Esophagus mucosa (tissue), 1 donor: ENCODE data around the gene CHP2. TPM values are rescaled to one million over a fixed set of nuclear protein-coding genes. Genes with fewer than 3 reads are reported as not detected.
A peak's percentile ranks its signal among the peaks of the same experiment; 100 is the strongest.
"Not testable (repeated sequence)": the region's sequence is repeated elsewhere in the genome, so short reads cannot be mapped to it uniquely, and the experiment has no call there.

Experiments used
- ATAC-seq: fragments of 200-7000 bp; cut with Tn5 transposase; one replicate; pipeline ENCODE4 v1.9.1; 2020
- total RNA-seq: library from RNA; stranded (reverse); gene quantifications from one replicate; pipeline ENCODE4 v1.2.4, GENCODE V29; 2023
- donor health status: DM: yes; HTN: yes; CAD: no.

The CHP2 gene
- 0.08 TPM for total RNA-seq

DNA sequence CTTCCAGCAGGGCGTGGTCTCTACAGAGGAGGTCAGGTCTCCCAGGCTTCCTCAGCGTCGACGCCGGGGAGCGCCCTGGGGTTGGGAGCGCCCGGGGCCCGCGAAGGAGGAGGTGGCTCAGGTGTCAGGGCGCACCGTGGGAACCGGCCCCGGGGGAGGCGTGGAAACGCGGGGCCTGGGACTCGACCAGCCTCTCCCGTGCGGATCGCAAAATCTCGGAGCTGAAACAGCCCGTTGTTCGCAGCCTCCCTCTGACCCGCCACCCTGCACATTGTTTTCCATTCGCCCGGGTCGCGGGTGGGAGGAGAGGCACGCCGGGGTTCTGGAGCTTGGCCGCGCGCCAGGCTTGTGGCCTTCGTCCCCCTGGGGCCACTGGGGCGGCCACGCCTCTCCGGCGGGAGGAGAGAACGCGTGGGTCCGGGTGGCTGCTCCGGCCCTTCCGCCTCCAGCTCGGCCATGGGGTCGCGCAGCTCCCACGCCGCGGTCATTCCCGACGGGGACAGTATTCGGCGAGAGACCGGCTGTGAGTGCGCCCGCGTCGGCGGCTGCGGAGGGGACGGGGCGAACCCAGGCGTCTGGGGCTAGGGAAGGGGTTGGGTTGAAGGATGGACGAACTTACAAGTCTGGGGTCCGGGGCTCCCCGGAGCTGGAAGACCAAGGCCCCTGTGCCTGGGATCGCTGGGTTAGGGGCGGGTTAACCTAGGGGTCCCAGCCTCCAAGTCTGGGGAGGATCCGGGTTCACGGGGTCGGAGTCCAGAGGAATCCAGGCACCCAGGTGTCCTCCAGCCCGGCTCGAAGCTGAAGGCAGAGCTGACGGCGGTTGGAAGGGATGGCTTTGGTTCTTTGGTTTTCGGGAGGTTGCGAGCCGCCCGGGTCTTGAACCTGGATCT is at the start of gene CHP2:
TSS of gene CHP2 (plus strand) at position 433 of the 890 bp plus-strand sequence. CDS start at position 457, 24 bp downstream.
- ATAC-seq, result peak; percentile 69

GRCh38 chr16:23705517-23705902 is 49.3 kb upstream of the CHP2 start:
- no peak for ATAC-seq

DNA sequence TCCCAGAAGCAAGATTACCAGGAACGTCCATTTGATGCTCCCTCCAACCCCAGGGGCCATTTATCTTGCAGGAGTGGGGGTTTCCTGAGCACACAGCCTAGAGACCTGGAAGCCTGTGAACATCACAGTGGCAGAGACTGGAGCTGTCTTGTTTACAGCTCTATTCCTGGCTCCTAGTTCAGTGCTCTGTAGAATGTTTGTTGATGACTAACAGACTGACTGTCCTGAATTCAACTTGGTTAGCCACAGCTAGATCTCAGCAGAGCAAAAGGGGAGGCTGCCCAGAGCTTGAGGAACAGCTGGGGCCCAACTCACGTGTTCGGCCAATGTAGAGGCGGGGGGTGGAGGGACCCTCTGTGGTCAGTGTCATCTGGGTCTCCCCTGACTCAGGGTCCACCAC is 48.4 kb upstream of the CHP2 start:
- ATAC-seq, result no peak

- ATAC-seq, result no peak
These were observed 45.3 kb upstream of the CHP2 start for GRCh38 chr16:23709536-23709935.

DNA sequence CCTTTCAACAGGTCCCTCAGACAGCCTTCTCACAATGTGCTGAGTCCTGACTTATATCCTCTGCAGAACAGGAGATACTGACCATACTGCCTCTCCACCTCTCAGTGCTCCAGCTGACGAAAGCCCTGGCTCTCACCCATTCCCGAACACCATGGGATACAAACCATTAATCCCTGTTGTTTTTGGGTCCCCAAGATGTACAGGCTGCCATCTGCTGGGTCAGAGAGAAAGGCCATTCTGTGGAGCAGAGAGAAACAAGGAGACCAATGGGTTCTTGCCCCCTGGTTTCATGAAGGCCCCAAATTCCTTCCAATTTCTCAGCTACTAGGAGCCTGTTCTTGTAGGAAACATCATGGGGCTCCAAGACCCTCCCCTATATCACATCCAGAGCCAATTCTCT is 44.8 kb upstream of the CHP2 start:
- no peak for ATAC-seq

DNA sequence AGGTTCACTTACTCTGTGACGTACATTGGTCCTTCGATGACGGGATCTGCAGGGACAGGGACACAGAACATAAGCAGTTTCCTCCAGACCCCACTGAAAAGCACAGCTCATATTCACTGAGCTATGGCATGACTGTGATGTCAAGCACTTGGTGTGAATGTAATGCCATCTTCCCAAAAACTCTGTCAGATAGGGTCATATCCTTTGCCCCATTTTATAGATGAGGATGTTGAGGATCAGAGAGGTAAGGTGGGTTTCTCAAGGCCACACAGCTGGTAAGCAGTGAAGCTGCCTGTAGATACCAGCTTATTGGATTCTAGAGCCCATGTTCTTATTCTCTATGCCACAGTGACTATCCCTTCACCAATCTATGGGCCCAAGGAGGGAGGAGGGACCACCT is 44.3 kb upstream of the CHP2 start:
- no peak for ATAC-seq

DNA sequence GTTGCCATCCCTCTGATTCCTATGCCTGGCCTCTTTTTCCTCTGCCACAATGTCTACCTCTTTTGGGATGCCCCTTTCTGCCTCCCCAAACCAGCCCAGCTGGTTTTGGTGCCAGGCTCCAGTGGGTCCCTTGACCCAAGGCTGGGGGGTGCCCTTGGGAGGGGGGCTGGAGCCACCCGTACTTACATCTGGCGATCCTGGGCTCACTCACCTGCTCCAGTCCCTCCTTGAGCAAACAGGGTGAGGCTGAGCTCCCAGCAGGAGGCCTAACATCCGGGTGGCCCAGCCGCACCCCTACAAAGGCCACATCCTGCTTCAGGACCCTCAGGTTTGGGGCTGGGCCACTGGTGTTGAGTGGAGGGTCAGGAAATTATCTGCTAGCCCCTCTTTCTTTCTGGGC is 43.0 kb upstream of the CHP2 start:
- ATAC-seq, result peak; percentile 38

DNA sequence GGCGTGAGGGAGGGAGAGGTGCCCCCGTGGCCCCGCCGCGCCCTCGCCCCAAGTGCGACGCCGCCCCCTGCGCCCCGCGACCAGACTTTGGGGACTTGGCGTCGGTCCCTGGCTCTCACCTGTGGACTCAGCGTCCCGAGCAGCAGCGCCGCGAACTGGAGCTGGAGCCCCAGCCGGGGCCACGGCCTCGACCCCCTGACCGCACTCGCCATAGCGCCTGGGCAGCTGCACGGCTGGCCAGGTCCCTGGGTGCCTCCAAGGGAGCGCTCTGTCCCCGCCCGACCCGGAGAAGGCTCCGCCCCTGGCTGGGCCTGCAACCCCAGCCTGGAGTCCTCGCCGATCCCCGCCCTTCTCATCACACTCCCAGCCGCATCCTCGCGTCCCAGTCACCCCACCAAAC is 41.9 kb upstream of the CHP2 start, which contains the start of gene ERN2:
TSS of gene ERN2 (minus strand) at position 247 of the 400 bp plus-strand sequence. CDS start at position 212, 35 bp downstream.
- peak; percentile 54 for ATAC-seq

- no peak for ATAC-seq
These were observed 38.3 kb upstream of the CHP2 start for GRCh38 chr16:23716484-23716883.

DNA sequence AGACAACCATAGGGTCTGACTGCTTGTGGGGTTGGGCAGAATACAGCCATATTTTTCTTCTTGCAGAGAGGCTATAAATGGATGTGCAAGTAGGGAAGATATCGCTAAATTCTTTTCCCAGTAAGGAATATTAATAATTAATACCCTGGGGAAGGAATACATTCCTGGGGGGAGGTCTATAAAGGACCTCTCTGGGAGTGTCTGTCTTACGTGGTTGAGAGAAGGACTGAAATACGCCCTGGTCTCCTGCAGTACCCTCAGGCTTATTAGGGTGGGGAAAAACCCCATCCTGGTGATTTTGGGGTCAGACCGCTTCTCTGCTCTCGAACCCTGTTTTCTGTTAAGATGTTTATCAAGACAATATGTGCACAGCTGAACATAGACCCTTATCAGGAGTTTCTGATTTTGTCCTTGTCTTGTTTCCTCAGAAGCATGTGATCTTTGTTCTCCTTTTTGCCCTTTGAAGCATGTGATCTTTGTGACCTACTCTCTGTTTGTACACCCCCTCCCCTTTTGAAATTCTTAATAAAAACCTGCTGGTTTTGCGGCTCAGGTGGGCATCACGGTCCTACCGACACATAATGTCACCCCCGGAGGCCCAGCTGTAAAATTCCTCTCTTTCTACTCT is 32.1 kb upstream of the CHP2 start:
- not testable (repeated sequence) for ATAC-seq

DNA sequence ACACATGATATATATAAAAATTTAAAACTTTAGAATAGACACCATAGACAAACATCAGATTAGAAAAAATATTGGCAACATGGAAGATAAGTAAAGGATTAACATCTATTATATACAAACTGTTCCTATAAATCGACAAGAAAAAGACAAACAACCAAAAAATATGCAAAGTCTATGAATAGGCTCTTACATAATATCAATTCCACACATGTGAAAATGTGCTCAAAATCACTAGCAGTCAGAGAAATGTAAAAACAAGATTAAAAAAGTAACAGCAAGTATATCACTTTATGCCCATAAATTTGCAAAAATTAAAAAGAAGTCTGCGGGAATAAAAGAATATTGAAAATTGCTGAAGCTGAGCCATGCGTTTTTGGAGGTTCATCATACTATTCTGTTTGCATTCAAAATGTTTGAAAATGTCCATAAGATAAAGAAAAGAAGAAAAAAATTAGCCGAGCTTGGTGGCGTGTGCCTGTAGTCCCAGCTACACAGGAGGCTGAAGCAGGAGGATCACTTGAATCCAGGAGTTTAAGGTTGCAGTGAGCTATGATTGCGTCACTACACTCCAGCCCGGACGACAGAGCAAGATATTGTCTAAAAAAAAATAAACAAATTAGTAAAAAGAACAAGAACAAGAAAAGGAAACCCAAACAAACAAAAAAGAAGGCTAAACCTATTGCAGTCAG is 30.6 kb upstream of the CHP2 start:
- no peak for ATAC-seq

GRCh38 chr16:23724785-23725131 is 30.1 kb upstream of the CHP2 start:
- no peak for ATAC-seq

DNA sequence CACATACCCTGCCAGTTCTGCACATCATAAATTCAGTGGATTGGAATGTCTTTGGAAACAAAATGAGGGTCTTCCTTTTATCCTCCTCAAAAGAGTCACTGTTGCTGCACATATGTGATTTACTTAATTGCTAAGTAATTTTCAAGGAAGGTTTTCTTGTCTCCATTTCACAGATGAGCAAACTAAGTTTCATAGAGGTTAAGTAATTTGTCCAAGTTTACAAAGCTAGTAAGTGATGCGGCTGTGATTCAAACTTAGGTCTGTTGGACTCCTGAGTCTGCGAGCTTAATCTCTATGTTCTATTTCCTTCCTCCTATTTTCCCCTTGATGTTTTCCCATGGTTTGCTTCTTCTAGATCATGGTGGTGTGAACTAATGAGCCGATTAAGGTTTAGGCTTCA is 28.1 kb upstream of the CHP2 start:
- no peak for ATAC-seq

DNA sequence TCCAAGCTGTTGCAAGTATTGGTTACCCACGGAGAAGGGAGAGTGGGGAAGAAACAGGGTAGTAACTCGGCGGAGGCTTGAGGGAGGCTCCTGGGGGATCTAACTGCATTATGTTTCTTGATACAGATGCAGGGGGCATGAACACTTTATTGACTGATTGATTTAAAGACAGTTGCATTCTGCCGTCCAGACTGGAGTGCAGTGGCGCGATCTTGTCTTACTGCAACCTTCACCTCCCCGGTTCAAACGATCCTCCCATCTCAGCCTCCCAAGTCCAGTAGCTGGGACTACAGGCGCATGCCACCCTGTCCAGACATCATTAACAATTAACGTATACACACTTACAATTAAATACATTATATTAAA is 26.7 kb upstream of the CHP2 start:
- no peak for ATAC-seq

DNA sequence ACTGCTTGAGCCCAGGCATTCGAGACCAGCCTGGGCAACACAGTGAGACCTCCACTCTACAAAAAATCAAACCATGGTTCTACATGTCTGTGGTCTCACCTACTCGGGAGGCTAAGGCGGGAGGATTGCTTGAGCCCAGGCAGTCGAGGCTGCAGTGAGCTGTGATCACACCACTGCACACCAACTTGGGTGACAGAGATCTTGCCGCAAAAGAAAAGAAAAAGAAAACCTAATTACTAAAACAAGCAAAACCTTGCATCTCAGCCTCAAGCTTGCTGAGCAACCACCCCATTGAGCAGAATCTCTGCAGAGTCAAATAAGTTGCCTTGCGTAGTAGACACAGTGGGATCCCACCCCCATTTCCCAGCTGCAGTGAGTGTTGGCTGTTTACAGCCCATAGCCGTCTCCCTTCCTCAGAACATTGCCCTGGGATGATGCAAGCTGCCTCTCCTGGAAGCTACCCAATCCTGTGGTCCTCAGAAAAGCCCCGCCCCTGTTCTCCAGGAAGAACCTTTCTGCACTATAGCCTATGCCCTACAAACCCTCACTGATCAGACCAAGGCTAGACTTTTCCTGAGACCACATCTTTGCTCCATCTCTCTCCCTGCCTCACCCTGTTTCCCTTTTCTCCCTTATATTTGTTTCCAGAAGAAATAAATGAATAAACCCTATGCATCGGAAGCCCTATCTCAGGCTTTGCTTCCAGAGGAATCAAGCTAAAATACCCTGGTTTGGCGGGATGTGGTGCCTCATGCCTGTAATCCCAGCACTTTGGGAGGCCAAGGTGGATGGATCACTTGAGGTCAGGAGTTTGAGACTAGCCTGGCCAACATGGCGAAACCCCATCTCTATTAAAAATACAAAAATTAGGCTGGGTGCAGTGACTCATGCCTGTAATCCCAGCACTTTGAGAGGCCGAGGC is 25.1 kb upstream of the CHP2 start:
- peak; percentile 23 for ATAC-seq

- ATAC-seq, result no peak
These were observed 20.5 kb upstream of the CHP2 start for GRCh38 chr16:23734176-23734893.

DNA sequence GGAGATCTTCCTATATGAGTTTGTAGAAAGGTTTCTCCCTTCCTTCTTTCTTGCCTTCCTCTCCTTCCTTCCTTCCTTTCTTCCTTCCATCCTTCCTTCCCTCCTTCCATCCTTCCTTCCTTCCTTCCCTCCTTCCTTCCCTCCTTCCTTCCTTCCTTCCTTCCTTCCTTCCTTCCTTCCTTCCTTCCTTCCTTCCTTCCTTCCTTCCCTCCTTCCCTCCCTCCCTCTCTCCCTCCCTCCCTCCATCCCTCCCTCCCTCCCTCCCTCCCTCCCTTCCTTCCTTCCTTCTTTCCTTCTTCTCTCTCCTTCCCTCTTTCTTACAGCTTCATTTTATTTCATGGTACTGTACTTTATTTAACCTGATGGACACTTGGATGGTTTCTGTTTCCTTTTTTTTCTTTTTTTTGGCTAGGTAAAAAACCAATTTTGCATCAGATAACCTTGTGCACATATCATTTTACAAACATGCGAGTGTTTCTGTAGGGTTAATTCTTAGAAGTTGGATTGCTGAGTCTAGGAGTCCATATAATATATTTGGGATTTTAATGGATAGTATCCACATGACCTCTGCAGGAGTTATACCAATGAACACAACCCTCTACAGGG is 17.3 kb upstream of the CHP2 start:
- not testable (repeated sequence) for ATAC-seq

GRCh38 chr16:23739516-23739915 is 15.3 kb upstream of the CHP2 start:
- ATAC-seq, result no peak

GRCh38 chr16:23741675-23742303 is 13.0 kb upstream of the CHP2 start:
- ATAC-seq, result no peak

DNA sequence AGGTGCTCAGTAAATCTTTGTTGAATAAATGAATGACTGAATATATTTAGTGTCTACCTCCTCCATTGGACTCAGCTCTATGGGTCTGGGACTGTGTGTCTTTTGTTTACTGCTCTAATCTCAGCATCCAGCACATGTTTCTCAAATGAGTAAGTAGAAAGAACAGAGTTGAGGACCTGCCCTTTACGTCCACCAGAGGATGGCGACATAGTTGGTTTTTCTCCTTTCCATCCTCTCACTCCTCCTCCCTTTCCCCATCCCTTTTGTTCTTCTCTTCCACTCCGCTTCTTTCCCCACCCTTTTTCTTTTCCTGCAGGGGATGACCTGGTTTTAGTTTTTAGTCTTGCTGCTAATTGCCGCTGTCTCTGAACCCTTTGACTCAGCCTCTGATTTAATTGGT is 12.1 kb upstream of the CHP2 start:
- no peak for ATAC-seq

DNA sequence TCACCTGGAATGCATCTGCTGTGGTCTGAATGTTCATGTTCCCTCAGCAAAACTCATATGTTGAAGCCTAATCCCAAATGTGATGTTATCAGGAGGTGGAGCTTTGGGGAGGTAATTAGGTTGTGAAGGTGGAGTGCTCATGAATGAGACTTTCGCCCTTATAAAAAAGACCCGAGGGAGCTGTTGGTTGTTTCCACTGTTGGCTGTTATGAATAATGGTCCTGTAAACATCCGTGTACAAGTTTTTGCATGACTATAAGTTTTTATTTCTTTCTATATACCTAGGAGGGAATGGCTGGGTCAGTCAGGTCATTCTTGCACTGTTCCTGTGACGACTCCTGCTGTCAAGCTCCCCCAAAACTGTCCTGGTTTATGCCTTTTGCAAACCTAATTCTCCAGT is 9.6 kb upstream of the CHP2 start:
- no peak for ATAC-seq
